SU-DHL-6 (cell line): ENCODE data around the gene DRAXIN.

Source experiments
- H2AFZ ChIP-seq: fragments of 200-600 bp; sonication (generic); 2 replicates; pipeline ENCODE4 v1.6.1; 2014; ENCODE audit warnings: low read depth, mild to moderate bottlenecking, moderate library complexity, mixed read lengths, antibody characterized with exemption, low read length; ENCODE audit not compliant: severe bottlenecking
- H3F3A ChIP-seq: fragments of 200-600 bp; shearing (Covaris generic); 2 replicates; pipeline ENCODE4 v1.6.0; 2016; ENCODE audit warnings: antibody characterized with exemption, mild to moderate bottlenecking; ENCODE audit not compliant: insufficient read depth
- H3K27ac ChIP-seq: fragments of 200-600 bp; sonication (generic); 2 replicates; pipeline ENCODE4 v1.5.1; 2016; ENCODE audit warnings: low read depth, mild to moderate bottlenecking, low read length, moderate library complexity, mixed read lengths
- H3K27me3 ChIP-seq: fragments of 200-600 bp; sonication (generic), shearing (Covaris generic); 2 replicates; pipeline ENCODE4 v1.6.0; 2014; ENCODE audit warnings: mild to moderate bottlenecking, low read length
- H3K36me3 ChIP-seq: fragments of 200-600 bp; sonication (generic); 2 replicates; pipeline ENCODE4 v1.6.1; 2014; ENCODE audit warnings: mild to moderate bottlenecking, low read length, mixed read lengths
- H3K4me2 ChIP-seq: fragments of 300-600, 200-600 bp; shearing (Covaris generic), sonication (generic); 2 replicates; pipeline ENCODE4 v1.6.0; 2014; ENCODE audit warnings: low read length, low read depth, mild to moderate bottlenecking; ENCODE audit not compliant: poor library complexity, severe bottlenecking
- H3K4me3 ChIP-seq: fragments of 200-600 bp; sonication (generic); 2 replicates; pipeline ENCODE4 v1.5.1; 2014; ENCODE audit warnings: antibody characterized with exemption, low read length, mild to moderate bottlenecking, mixed read lengths; ENCODE audit not compliant: insufficient read depth, poor library complexity, severe bottlenecking
- H3K79me2 ChIP-seq: fragments of 200-600 bp; sonication (generic); 2 replicates; pipeline ENCODE4 v1.6.1; 2014; ENCODE audit warnings: mild to moderate bottlenecking, low read length, moderate library complexity; ENCODE audit not compliant: insufficient read depth
- H3K9ac ChIP-seq: fragments of 200-600 bp; sonication (generic); 2 replicates; pipeline ENCODE4 v1.7.0; 2014; ENCODE audit warnings: mild to moderate bottlenecking, low read length
- H3K9me2 ChIP-seq: fragments of 200-600 bp; sonication (generic); replicated peaks from 2 replicates; pipeline ENCODE4 v1.6.1; 2014; ENCODE audit warnings: low read length; ENCODE audit not compliant: insufficient read depth
- H3K9me3 ChIP-seq: fragments of 200-600 bp; sonication (generic); 2 replicates; pipeline ENCODE4 v1.6.1; 2014; ENCODE audit warnings: low read length, mixed read lengths; ENCODE audit not compliant: insufficient read depth
- H4K20me1 ChIP-seq: fragments of 200-600 bp; sonication (generic); 2 replicates; pipeline ENCODE4 v1.6.1; 2014; ENCODE audit warnings: low read depth, mild to moderate bottlenecking, antibody characterized with exemption, low read length, moderate library complexity, mixed read lengths
- CTCF ChIP-seq: fragments of 200-600 bp; sonication (generic); IDR thresholded peaks from one replicate; pipeline ENCODE4 v1.5.1; 2017; ENCODE audit warnings: antibody characterized with exemption, mild to moderate bottlenecking, low read length, moderate library complexity; ENCODE audit not compliant: insufficient read depth, poor library complexity, severe bottlenecking
- EZH2phosphoT487 ChIP-seq: fragments of 200-600 bp; sonication (generic), shearing (Covaris generic); conservative IDR thresholded peaks from 2 replicates; pipeline ENCODE4 v1.6.1; 2018; ENCODE audit warnings: mild to moderate bottlenecking, antibody characterized with exemption, low read length, moderate library complexity, mixed read lengths

DRAXIN gene

GRCh38 chr1:11727119-11727518 is 35.6 kb downstream of the DRAXIN start:
- no peak overlapping the region for H2AFZ ChIP-seq
- no peaks in the 10 kb centered on the region for H3F3A ChIP-seq
- no peaks in the 10 kb centered on the region for H3K9me2 ChIP-seq
- H3K27ac ChIP-seq = no peak overlapping the region
- H3K4me2 ChIP-seq = no peak overlapping the region
- no peaks in the 10 kb centered on the region for H3K36me3 ChIP-seq
- H4K20me1 ChIP-seq = no peaks in the 10 kb centered on the region
- no peaks in the 10 kb centered on the region for H3K9me3 ChIP-seq
- no peaks in the 10 kb centered on the region for H3K79me2 ChIP-seq
- no peak overlapping the region for H3K9ac ChIP-seq
- TF ChIP-seq CTCF (no peak), EZH2phosphoT487 (no peak)
- H3K4me3 ChIP-seq = no peak overlapping the region
- no peaks in the 10 kb centered on the region for H3K27me3 ChIP-seq

GRCh38 chr1:11728126-11728806 is 36.8 kb downstream of the DRAXIN start:
- no peaks in the 10 kb centered on the region for H3F3A ChIP-seq
- H3K27me3 ChIP-seq = no peaks in the 10 kb centered on the region
- H3K9ac ChIP-seq = no peak overlapping the region
- H3K9me2 ChIP-seq = no peaks in the 10 kb centered on the region
- no peak overlapping the region for H3K27ac ChIP-seq
- H3K4me3 ChIP-seq = no peak overlapping the region
- no peaks in the 10 kb centered on the region for H4K20me1 ChIP-seq
- H3K9me3 ChIP-seq = no peaks in the 10 kb centered on the region
- no peak overlapping the region for H3K4me2 ChIP-seq
- no peak overlapping the region for H2AFZ ChIP-seq
- TF ChIP-seq CTCF (no peak), EZH2phosphoT487 (no peak)
- no peaks in the 10 kb centered on the region for H3K36me3 ChIP-seq
- no peaks in the 10 kb centered on the region for H3K79me2 ChIP-seq

GRCh38 chr1:11729155-11729497 is 37.6 kb downstream of the DRAXIN start:
- Histone ChIP-seq H3K4me2 (no peak overlapping the region), H3K9me2 (no peaks in the 10 kb centered on the region), H3K36me3 (no peaks in the 10 kb centered on the region), H3K9me3 (no peaks in the 10 kb centered on the region), H3K9ac (no peak overlapping the region), H3K4me3 (no peak overlapping the region), H3K27ac (no peak overlapping the region), H3F3A (no peaks in the 10 kb centered on the region), H3K27me3 (no peaks in the 10 kb centered on the region), H3K79me2 (no peaks in the 10 kb centered on the region), H4K20me1 (no peaks in the 10 kb centered on the region), H2AFZ (no peak overlapping the region)
- TF ChIP-seq EZH2phosphoT487 = no peak
- TF ChIP-seq CTCF = no peak
